ENCODE data around the gene UBXN1.

The UBXN1 gene

GRCh38 chr11:62632492-62632891, 46.4 kb downstream of the UBXN1 start:
- no peak for FAIRE-seq

- FAIRE-seq: no peak
These were observed 51.2 kb downstream of the UBXN1 start for GRCh38 chr11:62627713-62628112.

All from islet of Langerhans (tissue), 1 donor.